ENCODE results near the gene TRAPPC2.
A peak's percentile ranks its signal among the peaks of the same experiment; 100 is the strongest.

Gene TRAPPC2

GRCh38 chrX:13688384-13688957 is 45.9 kb downstream of the TRAPPC2 start:
- Histone ChIP-seq H3K27me3 (ENCODE audit: insufficient read depth, low read depth) (no peaks in the 10 kb centered on the region), H3K9ac (peak overlapping the region; percentile 80; the same call in 1 of the 2 replicates), H2AFZ (ENCODE audit: low read depth) (peak overlapping the region; percentile 57), H3K4me2 (peak overlapping the region; percentile 90), H4K20me1 (ENCODE audit: insufficient read depth) (no peaks in the 10 kb centered on the region), H3K4me1 (ENCODE audit: low read depth, poor library complexity, severe bottlenecking) (peaks cover 52% of the 10 kb centered on the region), H3K36me3 (ENCODE audit: insufficient read depth) (no peaks in the 10 kb centered on the region), H3K27ac (peak overlapping the region; percentile 58; the same call in 1 of the 2 replicates), H3K4me3 (IDR thresholded peaks at IDR 0.05; ENCODE audit: insufficient read depth, low read depth, low read length) (no peak overlapping the region), H3K79me2 (ENCODE audit: insufficient read depth, low read depth) (peaks cover 42% of the 10 kb centered on the region)
- TF ChIP-seq CTCF (conservative IDR thresholded peaks at IDR 0.05; ENCODE audit: low read depth, low read length) = no peak

GRCh38 chrX:13687203-13687602 is 47.2 kb downstream of the TRAPPC2 start:
- Histone ChIP-seq H3K4me3 (IDR thresholded peaks at IDR 0.05; ENCODE audit: insufficient read depth, low read depth, low read length) (no peak overlapping the region), H3K36me3 (ENCODE audit: insufficient read depth) (no peaks in the 10 kb centered on the region), H3K79me2 (ENCODE audit: insufficient read depth, low read depth) (peaks cover 30% of the 10 kb centered on the region), H3K4me2 (no peak overlapping the region), H4K20me1 (ENCODE audit: insufficient read depth) (no peaks in the 10 kb centered on the region), H2AFZ (ENCODE audit: low read depth) (no peak overlapping the region), H3K27ac (no peak overlapping the region), H3K4me1 (ENCODE audit: low read depth, poor library complexity, severe bottlenecking) (peaks cover 39% of the 10 kb centered on the region), H3K27me3 (ENCODE audit: insufficient read depth, low read depth) (no peaks in the 10 kb centered on the region), H3K9ac (no peak overlapping the region)
- TF ChIP-seq CTCF (conservative IDR thresholded peaks at IDR 0.05; ENCODE audit: low read depth, low read length) = no peak

GRCh38 chrX:13685126-13685763 is 49.2 kb downstream of the TRAPPC2 start:
- Histone ChIP-seq H3K4me2 (no peak overlapping the region), H4K20me1 (ENCODE audit: insufficient read depth) (no peaks in the 10 kb centered on the region)
- TF ChIP-seq CTCF (conservative IDR thresholded peaks at IDR 0.05; ENCODE audit: low read depth, low read length) = no peak

GRCh38 chrX:13684361-13684760 is 50.1 kb downstream of the TRAPPC2 start:
- H3K4me2 ChIP-seq = no peak overlapping the region
- H4K20me1 ChIP-seq (ENCODE audit: insufficient read depth) = no peaks in the 10 kb centered on the region
- no peak overlapping the region for H2AFZ ChIP-seq (ENCODE audit: low read depth)
- H3K79me2 ChIP-seq (ENCODE audit: insufficient read depth, low read depth) = peaks cover 3% of the 10 kb centered on the region
- H3K27ac ChIP-seq = no peak overlapping the region
- no peak overlapping the region for H3K9ac ChIP-seq
- H3K27me3 ChIP-seq (ENCODE audit: insufficient read depth, low read depth) = no peaks in the 10 kb centered on the region
- no peaks in the 10 kb centered on the region for H3K36me3 ChIP-seq (ENCODE audit: insufficient read depth)
- peaks cover 21% of the 10 kb centered on the region for H3K4me1 ChIP-seq (ENCODE audit: low read depth, poor library complexity, severe bottlenecking)
- no peak overlapping the region for H3K4me3 ChIP-seq (IDR thresholded peaks at IDR 0.05; ENCODE audit: insufficient read depth, low read depth, low read length)
- no peak for TF ChIP-seq CTCF (conservative IDR thresholded peaks at IDR 0.05; ENCODE audit: low read depth, low read length)

More at GRCh38 chrX:13685126-13685763, 49.2 kb downstream of the TRAPPC2 start:
- H3K27ac ChIP-seq = no peak overlapping the region
- H3K79me2 ChIP-seq (ENCODE audit: insufficient read depth, low read depth) = peaks cover 12% of the 10 kb centered on the region
- H3K9ac ChIP-seq = no peak overlapping the region
- no peaks in the 10 kb centered on the region for H3K27me3 ChIP-seq (ENCODE audit: insufficient read depth, low read depth)
- H3K4me3 ChIP-seq (IDR thresholded peaks at IDR 0.05; ENCODE audit: insufficient read depth, low read depth, low read length) = no peak overlapping the region
- no peak overlapping the region for H2AFZ ChIP-seq (ENCODE audit: low read depth)
- peaks cover 21% of the 10 kb centered on the region for H3K4me1 ChIP-seq (ENCODE audit: low read depth, poor library complexity, severe bottlenecking)
- no peaks in the 10 kb centered on the region for H3K36me3 ChIP-seq (ENCODE audit: insufficient read depth)

Data from KMS-11 (cell line).